Suprapubic skin (tissue), 4 donors: ENCODE measurements around the gene C20orf141.

ENCODE experiments used
- CTCF ChIP-seq, 2 donors: fragments of 200-600 bp in 1 of 2; fragments of 450-650 bp in 1 of 2; sonication (generic) in 1 of 2; IDR thresholded peaks; one replicate each; pipeline ENCODE4 v1.5.1; 2016 to 2019; ENCODE audit warnings: antibody characterized with exemption in 2 of 2, mild to moderate bottlenecking in 1 of 2, moderate library complexity in 1 of 2
- EP300 ChIP-seq: sonication (generic); formaldehyde crosslinking; IDR thresholded peaks from one replicate; pipeline ENCODE4 v1.6.1; 2017; ENCODE audit warnings: antibody characterized with exemption
- POLR2AphosphoS5 ChIP-seq, 3 donors: sonication (generic); formaldehyde crosslinking; IDR thresholded peaks; one replicate each; pipeline ENCODE4 v1.6.1; 2017; ENCODE audit warnings: antibody characterized with exemption in 3 of 3

GRCh38 chr20:2825761-2826160 lies 11.0 kb downstream of the C20orf141 start:
- no peak for TF ChIP-seq CTCF (IDR thresholded peaks at IDR 0.05)
- TF ChIP-seq EP300, result no peak
- TF ChIP-seq POLR2AphosphoS5 (IDR thresholded peaks at IDR 0.05), result no peak
